H1 (cell line): ENCODE results near the gene CHTF8. TPM values are rescaled to one million over a fixed set of nuclear protein-coding genes. Genes with fewer than 3 reads are reported as not detected.

Experiments
- CTCF ChIA-PET: fragments of 300-600 bp; sonication (Branson Sonifier 250); formaldehyde crosslinking; loops from one replicate; lab custom pipeline; 2021; ENCODE audit not compliant: partially characterized antibody; lab: Charles Lee
- POLR2A ChIA-PET: fragments of 300-600 bp; sonication (Branson Sonifier 250); formaldehyde crosslinking; loops from one replicate; lab custom pipeline; 2021; ENCODE audit warnings: inconsistent platforms; ENCODE audit not compliant: partially characterized antibody; lab: Charles Lee
- DNase-seq, 2 experiments: peaks; one replicate each; pipeline versions ENCODE4 v3.0.0 to v3.0.0-alpha.2; 2010 to 2022; ENCODE audit warnings: low spot score in 2 of 2, low read depth in 1 of 2, mixed read lengths in 1 of 2
- FAIRE-seq: peaks from 2 replicates; lab custom pipeline; 2011; peaks lifted over from hg19 to GRCh38; lab: Jason Lieb, UNC
- H2AFZ ChIP-seq: 2 replicates; pipeline ENCODE4 v1.8.1; 2012; ENCODE audit warnings: low read length, inconsistent platforms
- H2AK5ac ChIP-seq: 2 replicates; pipeline ENCODE4 v1.6.1; 2013; ENCODE audit warnings: low read depth, low read length
- H2BK120ac ChIP-seq: replicated peaks from 2 replicates; pipeline ENCODE3; 2013; ENCODE audit warnings: low read depth, low read length, inconsistent platforms
- H2BK12ac ChIP-seq: 2 replicates; pipeline ENCODE4 v1.6.1; 2013; ENCODE audit warnings: low read depth, low read length
- H2BK15ac ChIP-seq: 2 replicates; pipeline ENCODE4 v1.6.1; 2013; ENCODE audit warnings: low read length
- H2BK20ac ChIP-seq: 2 replicates; pipeline ENCODE4 v1.6.1; 2013; ENCODE audit warnings: low read length
- H2BK5ac ChIP-seq: 2 replicates; pipeline ENCODE4 v1.6.1; 2013; ENCODE audit warnings: low read depth, low read length
- H3K14ac ChIP-seq: 2 replicates; pipeline ENCODE4 v1.6.1; 2013; ENCODE audit warnings: inconsistent platforms; ENCODE audit not compliant: insufficient read length
- H3K18ac ChIP-seq: 2 replicates; pipeline ENCODE4 v1.6.1; 2013; ENCODE audit warnings: low read length; ENCODE audit errors: extremely low read depth
- H3K23ac ChIP-seq: 2 replicates; pipeline ENCODE4 v1.6.1; 2013; ENCODE audit warnings: inconsistent platforms; ENCODE audit not compliant: insufficient read length
- H3K23me2 ChIP-seq: 2 replicates; pipeline ENCODE4 v1.6.1; 2013; ENCODE audit warnings: low read depth, low read length
- H3K27ac ChIP-seq: 2 replicates; pipeline ENCODE4 v1.6.1; 2011; ENCODE audit warnings: low read depth, low read length, inconsistent platforms
- H3K27me3 ChIP-seq, 4 experiments: replicated peaks in 1 of 4; 1 replicate in 1 of 4; 2 replicates in 3 of 4; pipeline versions ENCODE4 v1.6.1 to v1.8.1; 2011 to 2013; ENCODE audit warnings: low read length in 3 of 4, mild to moderate bottlenecking in 3 of 4, inconsistent platforms in 2 of 4, mixed read lengths in 2 of 4, moderate library complexity in 1 of 4; ENCODE audit not compliant: control insufficient read depth in 3 of 4, insufficient read depth in 3 of 4; ENCODE audit errors: extremely low read depth in 1 of 4
- H3K36me3 ChIP-seq, 4 experiments: 2 replicates each; pipeline versions ENCODE4 v1.6.1 to v1.8.1; 2011 to 2013; ENCODE audit warnings: mild to moderate bottlenecking in 4 of 4, low read length in 3 of 4, moderate library complexity in 2 of 4, control low read depth in 1 of 4, inconsistent platforms in 1 of 4; ENCODE audit not compliant: insufficient read depth in 4 of 4, control insufficient read depth in 2 of 4
- H3K4ac ChIP-seq: replicated peaks from 2 replicates; pipeline ENCODE3; 2013; ENCODE audit warnings: low read length, low read depth, mixed read lengths, inconsistent platforms; ENCODE audit not compliant: insufficient read length
- H3K4me1 ChIP-seq, 4 experiments: replicated peaks in 1 of 4; 1 replicate in 1 of 4; 2 replicates in 3 of 4; pipeline versions ENCODE4 v1.6.1 to v1.8.1; 2011 to 2013; ENCODE audit warnings: low read length in 3 of 4, inconsistent platforms in 2 of 4, mixed read lengths in 1 of 4; ENCODE audit not compliant: insufficient read depth in 4 of 4, control insufficient read depth in 3 of 4
- H3K4me2 ChIP-seq, 2 experiments: 2 replicates each; pipeline versions ENCODE4 v1.6.1 to v1.8.1; 2011 to 2013; ENCODE audit warnings: low read depth in 2 of 2, low read length in 2 of 2, control low read depth in 1 of 2, inconsistent platforms in 1 of 2, mild to moderate bottlenecking in 1 of 2; ENCODE audit not compliant: insufficient read depth in 1 of 2
- H3K4me3 ChIP-seq, 4 experiments: fragments of 200-600, 300-600 bp in 1 of 4; sonication (generic), shearing (Covaris generic), sonication (Bioruptor Twin) in 1 of 4; 2 replicates each; pipeline versions ENCODE4 v1.5.1 to v1.8.1; 2011 to 2016; ENCODE audit warnings: low read length in 4 of 4, low read depth in 3 of 4, control low read depth in 2 of 4, inconsistent platforms in 2 of 4, mild to moderate bottlenecking in 2 of 4, mixed read lengths in 1 of 4, moderate library complexity in 1 of 4; ENCODE audit not compliant: insufficient read depth in 2 of 4; ENCODE audit errors: extremely low read depth in 1 of 4
- H3K56ac ChIP-seq: replicated peaks from 2 replicates; pipeline ENCODE3; 2013; ENCODE audit warnings: low read depth, mild to moderate bottlenecking, mixed read lengths, low read length, inconsistent platforms; ENCODE audit not compliant: insufficient read length
- H3K79me1 ChIP-seq: 2 replicates; pipeline ENCODE4 v1.6.1; 2013; ENCODE audit warnings: low read depth, low read length, control low read depth
- H3K79me2 ChIP-seq, 2 experiments: 2 replicates each; pipeline versions ENCODE4 v1.6.1 to v1.8.1; 2012 to 2013; ENCODE audit warnings: low read length in 2 of 2, mild to moderate bottlenecking in 2 of 2, inconsistent platforms in 1 of 2; ENCODE audit not compliant: insufficient read depth in 2 of 2, control insufficient read depth in 1 of 2
- H3K9ac ChIP-seq, 4 experiments: replicated peaks in 1 of 4; 1 replicate in 1 of 4; 2 replicates in 3 of 4; pipeline versions ENCODE4 v1.6.1 to v1.8.1; 2011 to 2013; ENCODE audit warnings: low read depth in 3 of 4, low read length in 3 of 4, control low read depth in 2 of 4, mild to moderate bottlenecking in 2 of 4, moderate library complexity in 2 of 4, inconsistent platforms in 1 of 4; ENCODE audit errors: extremely low read depth in 1 of 4
- H3K9me3 ChIP-seq, 2 experiments: 2 replicates each; pipeline versions ENCODE4 v1.6.1 to v1.8.1; 2012 to 2013; ENCODE audit warnings: mild to moderate bottlenecking in 2 of 2, moderate library complexity in 2 of 2, control low read depth in 1 of 2, inconsistent platforms in 1 of 2, low read depth in 1 of 2, low read length in 1 of 2, mixed read lengths in 1 of 2; ENCODE audit not compliant: insufficient read depth in 2 of 2
- H4K20me1 ChIP-seq, 2 experiments: replicated peaks in 1 of 2; 2 replicates each; pipeline versions ENCODE3 to v1.8.1; 2011 to 2013; ENCODE audit warnings: inconsistent platforms in 2 of 2, low read length in 2 of 2, mild to moderate bottlenecking in 1 of 2; ENCODE audit not compliant: insufficient read depth in 2 of 2, control insufficient read depth in 1 of 2
- H4K5ac ChIP-seq: 2 replicates; pipeline ENCODE4 v1.6.1; 2013; ENCODE audit warnings: low read length, low read depth, mixed read lengths, inconsistent platforms; ENCODE audit not compliant: insufficient read length
- H4K8ac ChIP-seq: 2 replicates; pipeline ENCODE4 v1.8.0; 2013; ENCODE audit warnings: mild to moderate bottlenecking, moderate library complexity, low read length, inconsistent platforms; ENCODE audit not compliant: insufficient read depth; ENCODE audit errors: extremely low read depth
- H4K91ac ChIP-seq: replicated peaks from 2 replicates; pipeline ENCODE3; 2013; ENCODE audit warnings: low read length, mixed read lengths, inconsistent platforms; ENCODE audit not compliant: insufficient read length
- CTBP2 ChIP-seq: IDR thresholded peaks from 2 replicates; pipeline ENCODE4 v1.7.0; 2011; ENCODE audit warnings: borderline replicate concordance, mild to moderate bottlenecking, moderate library complexity, mixed read lengths, low read length; ENCODE audit not compliant: insufficient read depth, insufficient read length
- KDM4A ChIP-seq: IDR thresholded peaks from one replicate; pipeline ENCODE4 v1.7.1; 2012; ENCODE audit warnings: low read depth, mild to moderate bottlenecking, moderate library complexity, low read length, inconsistent platforms; ENCODE audit not compliant: severe bottlenecking
- MAX ChIP-seq: IDR thresholded peaks from 2 replicates; pipeline ENCODE4 v1.6.1; 2012; ENCODE audit warnings: inconsistent platforms
- SIX5 ChIP-seq: IDR thresholded peaks from 2 replicates; pipeline ENCODE4 v1.6.1; 2011; ENCODE audit warnings: mild to moderate bottlenecking, low read depth, low read length
- TBP ChIP-seq: IDR thresholded peaks from 2 replicates; pipeline ENCODE4 v1.6.1; 2011; ENCODE audit warnings: low read depth, low read length, improper control_type of control experiment
- WGBS, 2 experiments: shearing (Covaris generic) in 1 of 2; methylation state at CpG; one replicate each; pipeline versions ENCODE4 v1.1.6 to v1.1.7; 2013 to 2015; ENCODE audit warnings: low lambda C conversion rate in 2 of 2, mixed read lengths in 2 of 2, inconsistent platforms in 1 of 2, low coverage in 1 of 2, missing lambda C conversion rate in 1 of 2; ENCODE audit not compliant: insufficient replicate concordance in 2 of 2, insufficient coverage in 1 of 2, insufficient read length in 1 of 2; ENCODE audit errors: extremely low coverage in 1 of 2, missing lambda C conversion rate in 1 of 2; 5-methylcytosine and 5-hydroxymethylcytosine counted together
- polyA plus RNA-seq, 7 experiments: library from polyadenylated mRNA; depleted of rRNA in 3 of 7; stranded (reverse) in 5 of 7; unstranded in 2 of 7; fragments of >200 nt in 5 of 7; fragments of 200-250 nt in 2 of 7; gene quantifications; 1 replicate in 5 of 7; 2 replicates in 1 of 7; 4 replicates in 1 of 7; pipeline versions ENCODE4 v1.2.1 to v1.2.3, GENCODE V29; 2011 to 2013; ENCODE audit warnings: missing spikeins in 2 of 7, mixed read lengths in 2 of 7
- total RNA-seq: library from RNA; stranded (reverse); fragmentation: NEBNext Ultra II Directional; extraction: Animal tissue kit (Norgen Biotek cat#: 25700); gene quantifications from 2 replicates; pipeline ENCODE4 v1.2.1, GENCODE V29; 2021

Gene CHTF8
- total and polyA plus RNA-seq, 2 of the 8 experiments (the other 6 are each of a cell fraction or from before 2014, with no cell fraction given): 114 to 138 TPM

- Histone ChIP-seq H3K4me2 (no peak overlapping the region), H2BK120ac (no peak overlapping the region), H3K23ac (no peak overlapping the region), H3K4me3 (no peak overlapping the region), H3K4me1 (no peaks in the 10 kb centered on the region), H3K14ac (no peak overlapping the region), H3K56ac (no peak overlapping the region), H3K79me1 (no peaks in the 10 kb centered on the region; the same call in 1 of the 2 replicates), H3K4ac (no peak overlapping the region), H3K27me3 (no peaks in the 10 kb centered on the region), H4K5ac (no peak overlapping the region), H3K79me2 (peaks cover 0 to 7% of the 10 kb centered on the region in 2 experiments; a peak in 1 of 4 replicates), H3K18ac (no peak overlapping the region), H3K27ac (no peak overlapping the region), H3K36me3 (peaks cover 22 to 55% (median 46%) of the 10 kb centered on the region in 4 experiments), H2AFZ (no peak overlapping the region), H2BK12ac (no peak overlapping the region), H4K8ac (no peak overlapping the region), H2BK5ac (no peak overlapping the region), H4K91ac (no peak overlapping the region), H2BK20ac (no peak overlapping the region), H3K23me2 (no peaks in the 10 kb centered on the region), H4K20me1 (peaks cover 3 to 5% of the 10 kb centered on the region in 2 experiments), H3K9me3 (no peaks in the 10 kb centered on the region), H2BK15ac (no peak overlapping the region), H2AK5ac (no peak overlapping the region), H3K9ac (no peak overlapping the region)
- ChIA-PET CTCF (interaction anchor here (0.9 to 1.3 kb wide), 2 partner anchors 14 to 151 kb away, joined by 3 read pairs; no protein-coding TSS in a partner anchor), POLR2A (interaction anchor here (1.7 kb wide), 1 partner anchor 12 kb away, joined by 3 read pairs; no protein-coding TSS in a partner anchor)
- 90% methylated on average over 4 of the region's 4 CpGs; no CpG with 5 or more reads in 1 of the 2 experiments for WGBS, 2 experiments
- TF ChIP-seq SIX5: no peak
- TF ChIP-seq CTBP2: no peak
- TF ChIP-seq TBP: no peak
- no peak for TF ChIP-seq KDM4A
- TF ChIP-seq MAX: no peak
- no peak for DNase-seq
- FAIRE-seq: no peak
Observed at GRCh38 chr16:69145658-69146057, 13.3 kb upstream of the CHTF8 start.
